ENCODE measurements around the gene UTP25. TPM values are rescaled to one million over a fixed set of nuclear protein-coding genes. Genes with fewer than 3 reads are reported as not detected.

Gene UTP25
- total RNA-seq (7.0 TPM), polyA plus RNA-seq (ENCODE audit: insufficient read depth in 1 of 8, insufficient read length in 8 of 8, low replicate concordance in 1 of 8) (1 to 10 TPM; 4.7 to 7.5 (median 5.8) TPM)
- long read RNA-seq, donor 1, full-length matches to known transcripts: 2 of 2 reads
- long read RNA-seq, donor 1, partial matches to known transcripts: 0 of 2 reads
- long read RNA-seq, donor 1, other reads (novel, unspliced or antisense): 0 of 2 reads
- long read RNA-seq, donor 2, full-length matches to known transcripts: 1 of 1 reads
- long read RNA-seq, donor 2, partial matches to known transcripts: 0 of 1 reads
- long read RNA-seq, donor 2, other reads (novel, unspliced or antisense): 0 of 1 reads
- long read RNA-seq, donor 3, full-length matches to known transcripts: 1 of 1 reads
- long read RNA-seq, donor 3, partial matches to known transcripts: 0 of 1 reads
- long read RNA-seq, donor 3, other reads (novel, unspliced or antisense): 0 of 1 reads
- long read RNA-seq, donor 4, full-length matches to known transcripts: 1 of 1 reads
- long read RNA-seq, donor 4, partial matches to known transcripts: 0 of 1 reads
- long read RNA-seq, donor 4, other reads (novel, unspliced or antisense): 0 of 1 reads
- long read RNA-seq, donor 5, full-length matches to known transcripts: 5 of 5 reads
- long read RNA-seq, donor 5, partial matches to known transcripts: 0 of 5 reads
- long read RNA-seq, donor 5, other reads (novel, unspliced or antisense): 0 of 5 reads
- long read RNA-seq, donor 6, full-length matches to known transcripts: 1 of 1 reads
- long read RNA-seq, donor 6, partial matches to known transcripts: 0 of 1 reads
- long read RNA-seq, donor 6, other reads (novel, unspliced or antisense): 0 of 1 reads
- long read RNA-seq, donor 7: 0 reads
- long read RNA-seq, donor 8, full-length matches to known transcripts: 1 of 1 reads
- long read RNA-seq, donor 8, partial matches to known transcripts: 0 of 1 reads
- long read RNA-seq, donor 8, other reads (novel, unspliced or antisense): 0 of 1 reads
- long read RNA-seq, donor 9, full-length matches to known transcripts: 1 of 1 reads
- long read RNA-seq, donor 9, partial matches to known transcripts: 0 of 1 reads
- long read RNA-seq, donor 9, other reads (novel, unspliced or antisense): 0 of 1 reads
- long read RNA-seq, donor 10, full-length matches to known transcripts: 4 of 9 reads
- long read RNA-seq, donor 10, partial matches to known transcripts: 5 of 9 reads
- long read RNA-seq, donor 10, other reads (novel, unspliced or antisense): 0 of 9 reads
- long read RNA-seq, donor 11: 0 reads

- peak; percentile 98 for DNase-seq
- 15% methylated on average over 38 of the region's 51 CpGs for WGBS (ENCODE audit: insufficient coverage)
- H3K9me3 ChIP-seq (replicated peaks; ENCODE audit: control insufficient read depth, low read depth, low read length): no peaks in the 10 kb centered on the region
- peak within 1 kb of the TSS; percentile 80 for H3K4me3 ChIP-seq (ENCODE audit: low read length)
- H3K27ac ChIP-seq (ENCODE audit: low read length): peak within 1 kb of the TSS; percentile 71
- peaks cover 4% of the 10 kb centered on the region for H3K36me3 ChIP-seq (ENCODE audit: control insufficient read depth, insufficient read depth, low read length)
- peaks cover 4% of the 10 kb centered on the region for H3K4me1 ChIP-seq (ENCODE audit: control insufficient read depth, insufficient read depth, low read length)
- H3K27me3 ChIP-seq (ENCODE audit: control insufficient read depth, insufficient read depth, low read length): peaks cover 4% of the 10 kb centered on the region
Measured at GRCh38 chr1:209827384-209828262, at the start of gene UTP25. Gene UTP25, plus strand, starts transcription at chr1:209827972. Its CDS starts 92 bp downstream, at chr1:209828064.

GRCh38 chr1:209778102-209778501 is 49.7 kb upstream of the UTP25 start:
- Histone ChIP-seq H3K27ac (ENCODE audit: low read length) (no peak overlapping the region), H3K4me3 (ENCODE audit: low read length) (no peak overlapping the region), H3K27me3 (ENCODE audit: control insufficient read depth, insufficient read depth, low read length) (no peaks in the 10 kb centered on the region), H3K4me1 (ENCODE audit: control insufficient read depth, insufficient read depth, low read length) (peaks cover 6% of the 10 kb centered on the region), H3K36me3 (ENCODE audit: control insufficient read depth, insufficient read depth, low read length) (no peaks in the 10 kb centered on the region), H3K9me3 (replicated peaks; ENCODE audit: control insufficient read depth, low read depth, low read length) (no peaks in the 10 kb centered on the region)
- DNase-seq: no peak
- 89% methylated on average over 1 of the region's 1 CpG for WGBS (ENCODE audit: insufficient coverage)

- H3K27ac ChIP-seq (ENCODE audit: low read length): no peak overlapping the region
- no peak overlapping the region for H3K4me3 ChIP-seq (ENCODE audit: low read length)
- DNase-seq: no peak
- WGBS (ENCODE audit: insufficient coverage): 92% methylated on average over 2 of the region's 4 CpGs
- H3K4me1 ChIP-seq (ENCODE audit: control insufficient read depth, insufficient read depth, low read length): peaks cover 18% of the 10 kb centered on the region
- H3K27me3 ChIP-seq (ENCODE audit: control insufficient read depth, insufficient read depth, low read length): no peaks in the 10 kb centered on the region
- peaks cover 2% of the 10 kb centered on the region for H3K9me3 ChIP-seq (replicated peaks; ENCODE audit: control insufficient read depth, low read depth, low read length)
- no peaks in the 10 kb centered on the region for H3K36me3 ChIP-seq (ENCODE audit: control insufficient read depth, insufficient read depth, low read length)
Measured at GRCh38 chr1:209780268-209780667, 47.5 kb upstream of the UTP25 start.

- Histone ChIP-seq H3K27me3 (ENCODE audit: control insufficient read depth, insufficient read depth, low read length) (peaks cover 17% of the 10 kb centered on the region), H3K4me3 (ENCODE audit: low read length) (peak overlapping the region; percentile 89), H3K9me3 (replicated peaks; ENCODE audit: control insufficient read depth, low read depth, low read length) (peaks cover 2% of the 10 kb centered on the region), H3K27ac (ENCODE audit: low read length) (peak overlapping the region; percentile 96), H3K36me3 (ENCODE audit: control insufficient read depth, insufficient read depth, low read length) (no peaks in the 10 kb centered on the region), H3K4me1 (ENCODE audit: control insufficient read depth, insufficient read depth, low read length) (peaks cover 18% of the 10 kb centered on the region)
- peak; percentile 72 for DNase-seq
- 42% methylated on average over 5 of the region's 6 CpGs for WGBS (ENCODE audit: insufficient coverage)
Measured at GRCh38 chr1:209783386-209783785, 44.4 kb upstream of the UTP25 start.

- Histone ChIP-seq H3K36me3 (ENCODE audit: control insufficient read depth, insufficient read depth, low read length) (no peaks in the 10 kb centered on the region), H3K4me1 (ENCODE audit: control insufficient read depth, insufficient read depth, low read length) (peaks cover 18% of the 10 kb centered on the region), H3K27ac (ENCODE audit: low read length) (peak within 1 kb of the TSS; percentile 96), H3K9me3 (replicated peaks; ENCODE audit: control insufficient read depth, low read depth, low read length) (peaks cover 2% of the 10 kb centered on the region), H3K27me3 (ENCODE audit: control insufficient read depth, insufficient read depth, low read length) (peaks cover 25% of the 10 kb centered on the region), H3K4me3 (ENCODE audit: low read length) (peak within 1 kb of the TSS; percentile 89)
- peak; percentile 99 for DNase-seq
- 0% methylated on average over 41 of the region's 48 CpGs for WGBS (ENCODE audit: insufficient coverage)
Measured at GRCh38 chr1:209784265-209785169, 43.3 kb upstream of the UTP25 start, which contains the start of gene C1orf74. Gene C1orf74, minus strand, starts transcription at chr1:209784559. Its CDS starts 925 bp downstream, at chr1:209783634.

- Histone ChIP-seq H3K27ac (ENCODE audit: low read length) (no peak overlapping the region), H3K27me3 (ENCODE audit: control insufficient read depth, insufficient read depth, low read length) (peaks cover 31% of the 10 kb centered on the region), H3K36me3 (ENCODE audit: control insufficient read depth, insufficient read depth, low read length) (no peaks in the 10 kb centered on the region), H3K4me1 (ENCODE audit: control insufficient read depth, insufficient read depth, low read length) (peaks cover 18% of the 10 kb centered on the region), H3K4me3 (ENCODE audit: low read length) (no peak overlapping the region), H3K9me3 (replicated peaks; ENCODE audit: control insufficient read depth, low read depth, low read length) (peaks cover 2% of the 10 kb centered on the region)
- no peak for DNase-seq
- no CpG with 5 or more reads among the region's 4 CpGs for WGBS (ENCODE audit: insufficient coverage)
Measured at GRCh38 chr1:209785592-209785991, 42.2 kb upstream of the UTP25 start.

- no peak overlapping the region for H3K27ac ChIP-seq (ENCODE audit: low read length)
- H3K4me3 ChIP-seq (ENCODE audit: low read length): no peak overlapping the region
- H3K36me3 ChIP-seq (ENCODE audit: control insufficient read depth, insufficient read depth, low read length): no peaks in the 10 kb centered on the region
- WGBS (ENCODE audit: insufficient coverage): 63% methylated on average over 2 of the region's 4 CpGs
- DNase-seq: no peak
- H3K4me1 ChIP-seq (ENCODE audit: control insufficient read depth, insufficient read depth, low read length): peaks cover 18% of the 10 kb centered on the region
- peaks cover 2% of the 10 kb centered on the region for H3K9me3 ChIP-seq (replicated peaks; ENCODE audit: control insufficient read depth, low read depth, low read length)
- peaks cover 34% of the 10 kb centered on the region for H3K27me3 ChIP-seq (ENCODE audit: control insufficient read depth, insufficient read depth, low read length)
Measured at GRCh38 chr1:209786146-209786545, 41.6 kb upstream of the UTP25 start.

- peaks cover 42% of the 10 kb centered on the region for H3K27me3 ChIP-seq (ENCODE audit: control insufficient read depth, insufficient read depth, low read length)
- H3K4me3 ChIP-seq (ENCODE audit: low read length): no peak overlapping the region
- peaks cover 2% of the 10 kb centered on the region for H3K9me3 ChIP-seq (replicated peaks; ENCODE audit: control insufficient read depth, low read depth, low read length)
- peak; percentile 22 for DNase-seq
- no CpG with 5 or more reads among the region's 2 CpGs for WGBS (ENCODE audit: insufficient coverage)
- no peaks in the 10 kb centered on the region for H3K36me3 ChIP-seq (ENCODE audit: control insufficient read depth, insufficient read depth, low read length)
- peaks cover 18% of the 10 kb centered on the region for H3K4me1 ChIP-seq (ENCODE audit: control insufficient read depth, insufficient read depth, low read length)
- no peak overlapping the region for H3K27ac ChIP-seq (ENCODE audit: low read length)
Measured at GRCh38 chr1:209787551-209787950, 40.2 kb upstream of the UTP25 start.
